ENCODE measurements around the gene SFXN3.

The SFXN3 gene

GRCh38 chr10:101016814-101017213 is 14.2 kb upstream of the SFXN3 start:
- Histone ChIP-seq H3K4me3 (no peak overlapping the region), H3K27ac (no peak overlapping the region), H3K9ac (ENCODE audit: insufficient read length) (no peak overlapping the region), H3K9me3 (ENCODE audit: low read depth, low read length) (no peaks in the 10 kb centered on the region), H3K36me3 (ENCODE audit: insufficient read depth, low read length) (no peaks in the 10 kb centered on the region)
- no peak for TF ChIP-seq FOXP2 (optimal IDR thresholded peaks at IDR 0.05; ENCODE audit: control extremely low read depth, extremely low read length, insufficient read depth)
- no peak for TF ChIP-seq EZH2 (IDR thresholded peaks at IDR 0.05)
- no peak for TF ChIP-seq POLR2AphosphoS5 (IDR thresholded peaks at IDR 0.05; ENCODE audit: borderline replicate concordance, low read depth, low read length)
- DNase-seq (ENCODE audit: low read depth, low spot score), result no peak

DNA sequence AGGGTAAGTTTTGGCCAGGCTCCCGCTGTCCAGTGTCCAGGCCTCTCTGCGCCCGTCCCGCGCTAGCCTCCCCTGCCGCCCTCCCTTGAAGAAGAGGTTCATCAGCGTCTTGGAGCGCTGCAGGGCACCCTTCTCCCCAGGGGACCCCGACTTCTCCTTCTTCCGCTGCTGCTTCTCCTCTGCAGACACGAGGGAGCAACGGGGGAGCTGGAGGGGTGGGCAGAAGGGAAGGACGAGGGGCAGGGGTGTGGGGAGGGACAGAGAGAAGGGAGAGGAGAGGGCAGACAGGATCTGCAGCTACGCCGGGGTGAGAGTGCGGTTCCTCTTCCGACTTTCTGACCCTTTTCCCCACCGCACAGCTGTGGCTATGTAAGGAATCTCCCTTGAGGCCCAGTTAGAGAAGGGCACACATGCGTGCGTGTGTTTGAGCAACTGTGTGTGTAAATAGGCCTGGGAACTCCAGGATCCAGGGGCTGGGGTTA is 12.9 kb upstream of the SFXN3 start:
- H3K4me3 ChIP-seq, result no peak overlapping the region
- H3K9me3 ChIP-seq (ENCODE audit: low read depth, low read length), result no peaks in the 10 kb centered on the region
- no peak overlapping the region for H3K9ac ChIP-seq (ENCODE audit: insufficient read length)
- no peak for DNase-seq (ENCODE audit: low read depth, low spot score)
- no peak overlapping the region for H3K27ac ChIP-seq
- H3K36me3 ChIP-seq (ENCODE audit: insufficient read depth, low read length), result no peaks in the 10 kb centered on the region
- no peak for TF ChIP-seq POLR2AphosphoS5 (IDR thresholded peaks at IDR 0.05; ENCODE audit: borderline replicate concordance, low read depth, low read length)
- no peak for TF ChIP-seq EZH2 (IDR thresholded peaks at IDR 0.05)
- no peak for TF ChIP-seq FOXP2 (optimal IDR thresholded peaks at IDR 0.05; ENCODE audit: control extremely low read depth, extremely low read length, insufficient read depth)

DNA sequence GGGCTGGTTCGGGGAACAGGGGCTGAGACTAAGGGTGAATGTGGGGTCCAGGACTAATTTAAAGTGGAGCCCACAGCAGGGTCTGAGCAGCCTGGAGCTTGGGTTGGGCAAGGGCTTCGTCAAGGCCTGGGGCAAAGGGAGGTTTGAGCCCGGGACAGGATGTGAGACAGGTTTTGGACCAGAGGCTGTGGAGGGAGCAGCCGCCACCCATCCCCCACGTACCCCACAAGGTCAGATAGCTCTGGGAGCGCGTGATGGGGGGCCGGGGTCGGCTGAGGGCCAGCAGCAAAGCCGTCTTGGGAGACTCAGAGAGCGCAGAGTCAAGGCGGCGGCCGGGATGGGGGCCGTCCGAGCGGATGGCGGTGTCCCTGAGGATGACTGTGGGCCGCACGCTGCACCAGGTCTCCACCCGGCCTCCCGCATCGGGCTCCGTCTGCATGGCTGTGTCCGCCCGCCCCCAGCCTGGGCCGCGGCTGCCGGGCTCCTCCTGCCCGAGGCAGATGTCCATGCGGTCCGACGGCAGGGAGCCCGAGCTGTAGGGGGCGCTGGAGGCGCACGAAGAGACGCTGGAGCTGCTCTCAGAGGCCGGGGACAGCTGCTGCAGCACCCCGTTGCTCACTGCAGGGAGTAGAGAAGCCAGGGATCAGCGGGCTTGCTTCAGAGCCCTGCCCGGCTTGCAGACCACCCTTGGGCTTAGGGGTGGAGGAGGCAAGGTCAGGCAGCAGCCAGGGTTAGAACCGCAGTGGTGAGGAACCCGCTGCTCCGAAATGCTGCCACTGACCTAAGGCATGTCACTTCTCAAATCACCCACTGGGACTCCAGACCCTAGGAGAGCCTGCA is 12.2 kb upstream of the SFXN3 start:
- no peak overlapping the region for H3K9ac ChIP-seq (ENCODE audit: insufficient read length)
- H3K9me3 ChIP-seq (ENCODE audit: low read depth, low read length), result no peaks in the 10 kb centered on the region
- H3K36me3 ChIP-seq (ENCODE audit: insufficient read depth, low read length), result no peaks in the 10 kb centered on the region
- no peak overlapping the region for H3K4me3 ChIP-seq
- no peak overlapping the region for H3K27ac ChIP-seq
- TF ChIP-seq FOXP2 (optimal IDR thresholded peaks at IDR 0.05; ENCODE audit: control extremely low read depth, extremely low read length, insufficient read depth), result no peak
- no peak for TF ChIP-seq EZH2 (IDR thresholded peaks at IDR 0.05)
- DNase-seq (ENCODE audit: low read depth, low spot score), result no peak

- no peak overlapping the region for H3K9ac ChIP-seq (ENCODE audit: insufficient read length)
- no peaks in the 10 kb centered on the region for H3K36me3 ChIP-seq (ENCODE audit: insufficient read depth, low read length)
- DNase-seq (ENCODE audit: low read depth, low spot score), result no peak
- H3K27ac ChIP-seq, result no peak overlapping the region
- TF ChIP-seq POLR2AphosphoS5 (IDR thresholded peaks at IDR 0.05; ENCODE audit: borderline replicate concordance, low read depth, low read length) (no peak), EZH2 (IDR thresholded peaks at IDR 0.05) (no peak), FOXP2 (optimal IDR thresholded peaks at IDR 0.05; ENCODE audit: control extremely low read depth, extremely low read length, insufficient read depth) (no peak)
- no peak overlapping the region for H3K4me3 ChIP-seq
- H3K9me3 ChIP-seq (ENCODE audit: low read depth, low read length), result no peaks in the 10 kb centered on the region
Observed at GRCh38 chr10:101019440-101019703, 11.7 kb upstream of the SFXN3 start.

DNA sequence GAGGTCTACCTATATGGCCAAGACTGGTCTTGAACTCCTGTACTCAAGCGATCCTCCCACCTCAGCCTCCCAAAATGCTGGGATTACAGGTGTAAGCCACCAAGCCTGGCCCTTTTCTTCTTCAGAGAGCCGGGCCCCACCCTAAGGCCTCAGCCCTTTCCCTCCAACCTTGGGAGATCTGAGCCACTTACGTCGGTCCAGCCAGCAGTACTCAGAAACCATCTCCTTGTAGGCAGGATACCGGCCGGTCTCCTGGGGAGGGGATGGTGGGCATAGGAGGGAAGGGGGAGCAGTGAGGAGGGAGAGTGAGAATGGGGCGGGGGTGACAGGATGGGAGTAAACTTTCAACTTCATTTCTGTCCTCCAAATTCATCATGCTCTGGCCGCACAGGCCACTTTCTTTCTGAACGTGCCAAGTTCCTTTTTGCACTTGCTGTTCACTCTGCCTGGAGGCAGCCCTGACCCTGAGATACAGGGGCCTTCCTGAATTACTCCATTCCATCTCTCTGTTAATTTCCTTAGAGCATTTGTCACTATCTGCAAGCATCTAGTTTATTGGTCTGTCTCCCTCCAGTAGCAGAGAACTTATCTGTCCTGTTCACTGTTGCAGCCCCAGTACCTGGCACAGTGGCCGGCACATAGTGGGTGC is 10.5 kb upstream of the SFXN3 start:
- DNase-seq (ENCODE audit: low read depth, low spot score), result no peak
- no peak for TF ChIP-seq POLR2AphosphoS5 (IDR thresholded peaks at IDR 0.05; ENCODE audit: borderline replicate concordance, low read depth, low read length)
- H3K36me3 ChIP-seq (ENCODE audit: insufficient read depth, low read length), result no peaks in the 10 kb centered on the region

DNA sequence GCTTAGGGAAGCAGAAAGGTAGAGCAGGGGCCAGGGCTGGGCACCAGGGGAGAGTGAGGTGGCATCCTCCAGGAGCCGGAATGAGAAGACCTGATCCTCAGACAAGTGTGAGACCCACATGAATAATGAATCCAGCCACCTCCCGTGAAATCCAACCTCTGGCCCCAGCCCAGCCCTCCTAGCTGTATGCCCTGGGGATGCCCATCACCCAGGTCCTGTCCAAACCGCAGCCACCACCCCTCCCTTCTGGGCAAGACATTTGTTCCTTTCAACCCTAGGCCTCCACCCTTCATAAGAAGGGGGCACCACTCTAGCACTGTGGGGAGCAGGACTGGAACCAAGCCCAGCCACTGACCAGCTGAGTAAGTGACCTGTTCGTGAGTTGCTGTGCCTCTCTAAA is 9.8 kb upstream of the SFXN3 start:
- Histone ChIP-seq H3K9me3 (ENCODE audit: low read depth, low read length) (no peaks in the 10 kb centered on the region), H3K36me3 (ENCODE audit: insufficient read depth, low read length) (no peaks in the 10 kb centered on the region), H3K9ac (ENCODE audit: insufficient read length) (no peak overlapping the region), H3K4me3 (no peak overlapping the region), H3K27ac (no peak overlapping the region)
- no peak for TF ChIP-seq EZH2 (IDR thresholded peaks at IDR 0.05)
- no peak for TF ChIP-seq POLR2AphosphoS5 (IDR thresholded peaks at IDR 0.05; ENCODE audit: borderline replicate concordance, low read depth, low read length)
- no peak for TF ChIP-seq FOXP2 (optimal IDR thresholded peaks at IDR 0.05; ENCODE audit: control extremely low read depth, extremely low read length, insufficient read depth)
- DNase-seq (ENCODE audit: low read depth, low spot score), result no peak

More for the DNA sequence above, 10.5 kb upstream of the SFXN3 start:
- Histone ChIP-seq H3K9ac (ENCODE audit: insufficient read length) (no peak overlapping the region), H3K4me3 (no peak overlapping the region), H3K27ac (no peak overlapping the region), H3K9me3 (ENCODE audit: low read depth, low read length) (no peaks in the 10 kb centered on the region)

GRCh38 chr10:101021692-101022251 is 9.3 kb upstream of the SFXN3 start:
- no peak overlapping the region for H3K9ac ChIP-seq (ENCODE audit: insufficient read length)
- no peaks in the 10 kb centered on the region for H3K9me3 ChIP-seq (ENCODE audit: low read depth, low read length)

DNA sequence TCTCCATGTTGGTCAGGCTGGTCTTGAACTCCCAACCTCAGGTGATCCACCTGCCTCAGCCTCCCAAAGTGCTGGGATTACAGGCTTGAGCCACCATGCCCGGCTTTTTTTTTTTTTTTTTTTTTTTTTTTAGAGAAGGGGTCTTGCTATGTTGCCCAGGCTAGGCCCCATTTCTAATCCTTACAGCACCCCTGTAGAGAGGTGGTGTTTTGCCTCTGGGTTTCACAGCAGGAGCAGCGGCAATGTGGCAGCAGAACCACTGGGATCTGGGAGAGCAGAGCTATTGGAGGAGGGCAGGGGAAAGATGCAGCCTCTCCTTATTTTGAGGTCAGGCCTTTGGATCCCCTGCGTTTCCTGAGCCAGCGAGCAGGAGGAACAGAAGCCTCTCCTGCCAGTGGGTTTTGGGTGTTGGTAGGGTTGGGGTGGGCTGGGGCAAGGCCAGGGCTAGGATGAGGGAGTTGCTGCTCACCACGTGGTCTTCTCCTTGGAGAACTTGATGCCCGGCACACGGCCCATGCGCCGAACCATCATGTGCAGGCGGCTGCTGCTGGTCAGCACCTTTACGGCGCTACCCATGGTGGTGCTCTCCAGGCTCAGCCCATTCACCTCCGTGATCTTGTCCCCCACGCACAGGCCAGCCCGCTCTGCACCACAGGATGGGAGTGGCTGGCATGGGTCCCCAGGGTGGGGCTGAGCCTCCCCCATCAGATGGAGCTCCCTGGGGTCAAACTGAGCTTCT is 7.9 kb upstream of the SFXN3 start:
- Histone ChIP-seq H3K36me3 (ENCODE audit: insufficient read depth, low read length) (no peaks in the 10 kb centered on the region), H3K9me3 (ENCODE audit: low read depth, low read length) (no peaks in the 10 kb centered on the region), H3K4me3 (no peak overlapping the region), H3K9ac (ENCODE audit: insufficient read length) (no peak overlapping the region), H3K27ac (no peak overlapping the region)
- DNase-seq (ENCODE audit: low read depth, low spot score), result no peak
- TF ChIP-seq FOXP2 (optimal IDR thresholded peaks at IDR 0.05; ENCODE audit: control extremely low read depth, extremely low read length, insufficient read depth) (no peak), POLR2AphosphoS5 (IDR thresholded peaks at IDR 0.05; ENCODE audit: borderline replicate concordance, low read depth, low read length) (no peak), EZH2 (IDR thresholded peaks at IDR 0.05) (no peak)

More at GRCh38 chr10:101021692-101022251, 9.3 kb upstream of the SFXN3 start:
- no peak for DNase-seq (ENCODE audit: low read depth, low spot score)
- no peak overlapping the region for H3K4me3 ChIP-seq
- TF ChIP-seq POLR2AphosphoS5 (IDR thresholded peaks at IDR 0.05; ENCODE audit: borderline replicate concordance, low read depth, low read length) (no peak), FOXP2 (optimal IDR thresholded peaks at IDR 0.05; ENCODE audit: control extremely low read depth, extremely low read length, insufficient read depth) (no peak), EZH2 (IDR thresholded peaks at IDR 0.05) (no peak)
- no peaks in the 10 kb centered on the region for H3K36me3 ChIP-seq (ENCODE audit: insufficient read depth, low read length)
- H3K27ac ChIP-seq, result no peak overlapping the region
